BLaER1 (cell line): ENCODE data around the gene ABCD2.
"Not testable (repeated sequence)": the region's sequence is repeated elsewhere in the genome, so short reads cannot be mapped to it uniquely, and the experiment has no call there.

Experiments used
- H3K27ac ChIP-seq: shearing (Covaris generic); formaldehyde crosslinking; 2 replicates; pipeline ENCODE4 v1.8.1; 2022
- H3K27me3 ChIP-seq: shearing (Covaris generic); formaldehyde crosslinking; 2 replicates; pipeline ENCODE4 v1.8.1; 2022
- H3K36me3 ChIP-seq: shearing (Covaris generic); formaldehyde crosslinking; 2 replicates; pipeline ENCODE4 v1.8.1; 2022
- H3K4me1 ChIP-seq: shearing (Covaris generic); formaldehyde crosslinking; 2 replicates; pipeline ENCODE4 v1.8.1; 2022
- H3K4me2 ChIP-seq: shearing (Covaris generic); formaldehyde crosslinking; 2 replicates; pipeline ENCODE4 v1.8.1; 2022
- H3K4me3 ChIP-seq: shearing (Covaris generic); formaldehyde crosslinking; 2 replicates; pipeline ENCODE4 v1.8.1; 2022
- H3K9ac ChIP-seq: shearing (Covaris generic); formaldehyde crosslinking; 2 replicates; pipeline ENCODE4 v1.8.1; 2022
- H3K9me3 ChIP-seq: shearing (Covaris generic); formaldehyde crosslinking; 2 replicates; pipeline ENCODE4 v1.8.1; 2022
- H4K20me1 ChIP-seq: shearing (Covaris generic); formaldehyde crosslinking; 2 replicates; pipeline ENCODE4 v1.8.1; 2022
- Cebpa-rat ChIP-seq: shearing (Covaris generic); IDR thresholded peaks from 2 replicates; pipeline ENCODE4 v1.8.1; 2022

The ABCD2 gene

DNA sequence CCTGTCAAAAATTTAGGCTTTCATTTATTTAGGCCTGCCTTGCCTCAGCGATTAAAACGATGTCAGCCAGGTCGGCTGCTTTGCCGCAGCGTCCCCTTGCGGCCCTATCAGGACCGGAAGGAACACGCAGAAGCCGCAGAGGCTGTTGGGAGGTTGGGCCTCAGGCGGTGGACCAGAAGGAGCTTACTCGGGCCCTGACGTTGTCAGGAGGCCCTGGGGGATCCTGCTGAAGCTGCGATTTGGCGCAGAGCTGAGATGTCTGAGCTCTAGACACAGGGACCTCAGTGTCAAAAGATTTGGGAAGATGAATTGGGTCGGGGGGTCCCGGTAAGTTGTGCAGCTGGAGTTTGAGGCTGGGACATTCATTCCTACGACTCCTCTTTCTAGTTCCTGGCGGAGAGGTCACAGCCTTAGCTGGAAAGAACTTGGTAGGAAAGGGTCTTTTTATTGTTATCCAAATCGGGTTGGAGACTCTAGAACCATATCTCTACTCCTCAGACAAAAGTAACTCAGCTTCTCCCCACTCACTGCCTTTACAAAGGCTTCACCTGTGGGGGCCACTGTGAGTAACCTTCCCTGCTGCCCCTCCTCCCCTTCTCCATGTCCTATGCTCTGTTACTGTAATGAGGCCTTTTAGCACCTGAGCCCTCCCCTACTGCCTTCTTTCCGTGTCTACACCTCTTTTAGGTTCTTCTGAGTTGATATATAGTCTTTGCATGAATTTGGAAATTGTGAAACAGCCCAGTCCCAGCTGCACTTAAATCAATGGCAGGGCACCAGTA, 6.6 kb upstream of the ABCD2 start:
- H3K4me3 ChIP-seq = no peak overlapping the region
- H4K20me1 ChIP-seq = no peaks in the 10 kb centered on the region
- H3K36me3 ChIP-seq = no peaks in the 10 kb centered on the region
- H3K9me3 ChIP-seq = no peaks in the 10 kb centered on the region
- H3K27me3 ChIP-seq = no peaks in the 10 kb centered on the region
- H3K4me1 ChIP-seq = peaks cover 23% of the 10 kb centered on the region
- no peak overlapping the region for H3K9ac ChIP-seq
- TF ChIP-seq Cebpa-rat = no peak
- no peak overlapping the region for H3K27ac ChIP-seq
- H3K4me2 ChIP-seq = no peak overlapping the region

DNA sequence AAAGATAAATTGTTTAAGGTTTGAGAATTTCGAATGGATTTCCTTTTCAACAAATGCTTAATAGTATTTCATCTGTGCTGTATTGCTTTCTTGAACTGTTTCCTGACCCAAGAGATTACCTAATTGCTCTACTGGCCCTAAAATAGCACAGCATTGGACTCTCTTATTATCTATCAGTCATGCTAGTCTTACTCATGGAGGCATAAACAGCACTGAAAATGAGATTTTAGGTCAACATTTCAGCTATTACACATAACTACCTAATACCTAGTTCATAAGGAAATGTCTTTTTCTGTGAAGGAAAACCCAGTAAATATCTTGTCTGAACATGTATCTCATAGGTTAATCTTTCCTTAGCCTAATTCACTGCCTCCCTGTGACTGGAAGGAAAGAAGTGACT, 4.3 kb upstream of the ABCD2 start:
- no peak overlapping the region for H3K9ac ChIP-seq
- H4K20me1 ChIP-seq = no peaks in the 10 kb centered on the region
- no peak overlapping the region for H3K4me3 ChIP-seq
- TF ChIP-seq Cebpa-rat = no peak
- H3K4me1 ChIP-seq = peaks cover 29% of the 10 kb centered on the region
- no peaks in the 10 kb centered on the region for H3K27me3 ChIP-seq
- H3K9me3 ChIP-seq = no peaks in the 10 kb centered on the region
- H3K4me2 ChIP-seq = no peak overlapping the region
- H3K36me3 ChIP-seq = no peaks in the 10 kb centered on the region
- no peak overlapping the region for H3K27ac ChIP-seq

DNA sequence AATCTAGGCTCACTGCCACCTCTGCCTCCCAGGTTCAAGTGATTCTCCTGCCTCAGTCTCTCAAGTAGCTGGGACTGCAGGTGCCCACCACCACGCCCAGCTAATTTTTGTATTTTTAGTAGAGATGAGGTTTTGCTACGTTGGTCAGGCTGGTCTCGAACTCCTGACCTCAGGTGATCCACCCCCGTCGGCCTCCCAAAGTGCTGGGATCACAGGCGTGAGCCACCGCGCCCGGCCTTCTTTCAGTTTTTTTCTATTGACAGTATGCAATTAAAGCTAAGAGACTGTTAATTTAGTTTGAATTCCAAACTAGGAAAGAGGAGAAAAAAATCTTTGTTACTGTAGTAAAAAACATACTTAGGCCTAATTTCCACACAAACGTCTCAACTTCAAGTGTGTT, 3.6 kb upstream of the ABCD2 start:
- not testable (repeated sequence) for H3K4me2 ChIP-seq

DNA sequence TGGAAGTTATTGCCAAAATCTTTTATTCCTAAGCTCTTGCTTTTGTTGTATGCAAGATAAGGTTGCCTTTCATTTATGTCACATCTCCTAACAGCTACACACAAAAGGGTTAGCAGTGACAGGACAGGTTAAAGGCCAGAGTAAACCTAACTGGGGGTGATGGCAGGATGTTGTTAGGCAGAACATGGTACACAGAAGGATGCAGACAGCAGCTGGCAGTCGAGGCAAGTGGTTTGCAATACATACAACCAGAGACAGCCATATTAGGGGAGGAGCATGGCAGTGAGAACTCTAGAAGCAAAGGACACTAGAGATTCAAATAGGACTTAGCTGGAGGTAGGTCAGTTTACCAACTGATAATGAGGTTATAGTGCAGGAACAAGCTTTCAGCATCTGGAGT, 2.7 kb upstream of the ABCD2 start:
- Histone ChIP-seq H3K27me3 (no peaks in the 10 kb centered on the region), H3K4me3 (no peak overlapping the region), H3K27ac (no peak overlapping the region), H3K4me1 (peaks cover 34% of the 10 kb centered on the region), H3K4me2 (no peak overlapping the region), H3K36me3 (no peaks in the 10 kb centered on the region), H3K9me3 (no peaks in the 10 kb centered on the region), H3K9ac (no peak overlapping the region), H4K20me1 (no peaks in the 10 kb centered on the region)
- TF ChIP-seq Cebpa-rat = no peak

More for the DNA sequence above, 3.6 kb upstream of the ABCD2 start:
- H4K20me1 ChIP-seq, H3K27ac ChIP-seq, H3K27me3 ChIP-seq, H3K36me3 ChIP-seq, H3K4me3 ChIP-seq, H3K9ac ChIP-seq, H3K9me3 ChIP-seq: not testable (repeated sequence)
- peaks cover 29% of the 10 kb centered on the region for H3K4me1 ChIP-seq

DNA sequence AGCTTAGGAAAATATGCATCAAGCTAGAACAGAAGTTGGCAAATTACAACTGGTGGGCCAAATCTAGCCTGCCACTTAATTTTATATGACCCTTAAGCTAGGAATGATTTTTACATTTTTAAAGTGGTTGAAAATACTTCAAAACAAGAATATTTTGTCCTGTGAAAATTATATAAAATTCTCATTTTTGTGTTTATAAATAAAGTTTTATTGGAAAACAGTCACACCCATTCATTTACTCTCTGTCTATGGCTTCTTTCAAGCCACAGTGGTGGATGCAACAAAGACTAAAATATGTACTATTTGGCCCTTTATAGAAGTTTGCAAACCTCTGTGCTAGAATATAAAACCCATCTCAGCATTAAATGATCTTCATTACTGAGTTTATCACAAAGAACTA, 2.1 kb upstream of the ABCD2 start:
- Histone ChIP-seq H3K9ac (no peak overlapping the region), H3K4me2 (peak overlapping the region; percentile 90), H4K20me1 (no peaks in the 10 kb centered on the region), H3K4me3 (no peak overlapping the region), H3K4me1 (peaks cover 36% of the 10 kb centered on the region), H3K9me3 (no peaks in the 10 kb centered on the region), H3K36me3 (no peaks in the 10 kb centered on the region), H3K27ac (0 out of 2 replicates have a peak overlapping the region, but pooled peaks have one; percentile 81), H3K27me3 (no peaks in the 10 kb centered on the region)
- no peak for TF ChIP-seq Cebpa-rat

DNA sequence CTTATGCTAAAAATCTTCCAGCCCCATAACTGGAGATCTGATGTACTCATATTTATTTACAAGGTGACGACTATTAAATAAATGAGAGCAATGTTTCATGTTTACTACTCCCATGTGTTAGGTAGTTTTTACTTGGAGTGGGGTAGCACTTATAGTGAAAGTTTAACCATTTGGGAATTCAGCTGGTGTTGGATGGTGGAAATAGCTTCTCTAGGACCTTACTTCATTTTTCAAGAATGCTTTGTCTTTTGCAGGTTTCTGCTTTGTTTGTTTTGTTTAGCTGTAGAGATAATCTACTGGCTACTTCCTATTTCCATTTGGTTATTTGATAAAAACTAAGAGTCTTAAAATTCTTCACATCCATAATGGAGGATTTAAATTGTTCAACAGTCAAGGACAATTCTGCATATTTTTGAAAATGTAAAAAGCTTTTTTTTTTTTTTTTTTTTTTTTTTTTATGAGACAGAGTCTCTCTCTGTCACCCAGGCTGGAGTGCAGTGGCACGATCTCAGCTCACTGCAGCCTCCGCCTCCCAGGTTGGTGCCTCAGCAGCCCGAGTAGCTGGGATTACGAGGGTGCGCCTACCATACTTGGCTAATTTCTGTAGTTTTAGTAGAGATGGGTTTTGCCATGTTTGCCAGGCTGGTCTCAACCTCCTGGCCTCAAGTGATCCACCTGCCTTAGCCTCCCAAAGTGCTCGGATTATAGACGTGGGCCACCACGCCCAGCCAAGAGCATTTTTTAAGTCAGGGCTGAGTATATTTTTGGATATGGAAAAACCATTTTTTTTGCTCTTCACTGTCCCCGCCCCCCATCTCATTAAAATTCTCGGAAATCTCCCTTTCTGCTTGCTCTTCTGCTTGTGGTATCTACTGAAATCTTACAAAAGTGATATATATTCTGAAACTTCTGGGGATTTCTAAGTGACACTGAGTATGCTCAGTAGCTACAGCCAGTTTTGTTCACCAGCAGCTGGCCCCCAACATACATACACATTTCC, 1.4 kb upstream of the ABCD2 start:
- peak overlapping the region; percentile 90 for H3K4me2 ChIP-seq
- H3K36me3 ChIP-seq = no peaks in the 10 kb centered on the region
- no peak for TF ChIP-seq Cebpa-rat
- no peaks in the 10 kb centered on the region for H3K9me3 ChIP-seq
- H3K4me3 ChIP-seq = peak overlapping the region; percentile 71
- H3K9ac ChIP-seq = peak overlapping the region; percentile 76
- peaks cover 44% of the 10 kb centered on the region for H3K4me1 ChIP-seq
- no peaks in the 10 kb centered on the region for H4K20me1 ChIP-seq
- H3K27me3 ChIP-seq = no peaks in the 10 kb centered on the region
- H3K27ac ChIP-seq = peak overlapping the region; percentile 81

DNA sequence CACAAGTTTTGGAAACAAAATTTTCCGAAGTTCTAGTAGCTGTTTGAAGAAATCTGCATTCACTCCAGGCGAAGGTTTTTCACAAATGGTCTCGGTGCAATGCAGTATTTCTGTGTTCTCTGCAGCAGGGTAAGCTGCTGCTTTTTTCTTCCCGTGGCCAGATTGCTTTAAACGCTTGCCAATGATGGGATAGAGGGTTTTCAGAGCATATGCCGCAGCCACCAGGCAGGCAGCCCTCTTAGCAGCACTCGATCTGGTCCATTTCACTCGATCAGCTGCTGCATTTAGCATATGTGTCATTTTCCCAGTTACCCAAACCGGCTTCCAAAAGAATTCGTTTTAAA, 315 bp downstream of the ABCD2 start:
- H3K36me3 ChIP-seq = no peaks in the 10 kb centered on the region
- peak overlapping the region; percentile 71 for H3K4me3 ChIP-seq
- H3K4me2 ChIP-seq = peak overlapping the region; percentile 90
- H3K27me3 ChIP-seq = no peaks in the 10 kb centered on the region
- peak overlapping the region; percentile 81 for H3K27ac ChIP-seq
- no peak for TF ChIP-seq Cebpa-rat
- H3K4me1 ChIP-seq = peaks cover 45% of the 10 kb centered on the region
- H3K9ac ChIP-seq = peak overlapping the region; percentile 76
- no peaks in the 10 kb centered on the region for H3K9me3 ChIP-seq
- H4K20me1 ChIP-seq = no peaks in the 10 kb centered on the region

DNA sequence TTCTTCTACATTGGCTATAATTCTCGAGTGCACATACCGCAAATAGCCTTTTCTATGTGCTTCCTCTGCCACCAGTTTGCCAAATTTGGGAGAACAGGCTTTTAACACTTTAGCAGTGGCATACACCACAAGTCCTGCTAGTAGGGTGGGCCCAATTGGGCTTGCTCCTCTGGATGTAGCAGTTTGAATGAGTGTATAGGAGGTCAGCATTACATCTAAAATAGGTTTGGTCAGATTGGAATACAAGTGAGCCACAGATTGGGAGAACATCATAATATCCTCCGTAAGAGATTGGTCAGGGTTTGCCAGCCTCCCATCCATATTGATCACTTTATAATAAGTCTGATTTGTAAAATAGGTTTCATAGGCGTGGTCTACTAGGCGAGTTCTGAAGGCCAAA, 902 bp downstream of the ABCD2 start:
- peak overlapping the region; percentile 81; the same call in 1 of the 2 replicates for H3K27ac ChIP-seq
- H3K9me3 ChIP-seq = no peaks in the 10 kb centered on the region
- peaks cover 45% of the 10 kb centered on the region for H3K4me1 ChIP-seq
- peak overlapping the region; percentile 71 for H3K4me3 ChIP-seq
- H3K9ac ChIP-seq = peak overlapping the region; percentile 76; the same call in 1 of the 2 replicates
- no peaks in the 10 kb centered on the region for H4K20me1 ChIP-seq
- H3K27me3 ChIP-seq = no peaks in the 10 kb centered on the region
- TF ChIP-seq Cebpa-rat = no peak
- no peaks in the 10 kb centered on the region for H3K36me3 ChIP-seq
- H3K4me2 ChIP-seq = peak overlapping the region; percentile 90

DNA sequence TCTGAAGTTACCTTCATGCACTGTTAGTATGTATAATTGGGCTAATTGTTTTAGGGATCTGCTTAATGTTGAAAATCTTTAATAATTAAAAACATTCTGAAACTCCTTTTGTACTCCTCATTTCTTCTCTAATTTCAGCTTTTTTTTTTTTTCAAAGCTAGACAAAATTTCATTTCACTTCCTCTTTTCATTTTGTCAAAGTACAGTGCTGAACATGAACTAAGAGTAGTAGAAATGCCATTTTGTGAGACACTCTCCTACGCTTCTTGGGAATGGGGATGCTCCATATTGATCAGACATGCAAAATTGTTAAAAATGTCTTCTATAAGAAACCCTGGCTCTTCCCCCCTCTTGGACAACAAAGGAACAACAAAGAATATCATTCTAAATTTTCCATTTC, 1.7 kb downstream of the ABCD2 start:
- Histone ChIP-seq H3K36me3 (no peaks in the 10 kb centered on the region), H3K27ac (no peak overlapping the region), H3K9me3 (no peaks in the 10 kb centered on the region), H3K9ac (no peak overlapping the region), H3K4me3 (peak overlapping the region; percentile 3; the same call in 1 of the 2 replicates), H3K27me3 (no peaks in the 10 kb centered on the region), H4K20me1 (no peaks in the 10 kb centered on the region), H3K4me2 (peak overlapping the region; percentile 90), H3K4me1 (peaks cover 45% of the 10 kb centered on the region)
- no peak for TF ChIP-seq Cebpa-rat

DNA sequence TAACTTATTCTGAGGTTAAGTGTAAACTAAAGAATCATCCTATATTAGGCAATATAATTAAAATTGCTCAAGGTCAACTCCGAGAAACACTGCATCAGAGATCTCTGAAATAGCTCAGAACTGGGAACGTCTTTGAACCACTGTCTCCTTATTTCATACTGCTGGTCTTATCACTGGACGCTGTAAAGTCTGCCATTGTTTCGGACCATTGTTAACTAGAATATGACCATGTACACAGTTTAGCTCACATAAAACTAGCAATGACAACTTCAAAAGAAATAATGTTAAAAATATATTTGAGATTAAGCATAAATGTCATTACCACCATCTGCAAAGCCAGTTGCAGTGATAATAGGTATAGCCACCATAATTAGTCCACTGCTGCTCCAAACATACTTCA, 2.9 kb downstream of the ABCD2 start:
- Histone ChIP-seq H3K4me1 (peaks cover 45% of the 10 kb centered on the region), H3K4me3 (no peak overlapping the region), H3K27ac (no peak overlapping the region), H3K36me3 (no peaks in the 10 kb centered on the region), H4K20me1 (no peaks in the 10 kb centered on the region), H3K9me3 (no peaks in the 10 kb centered on the region), H3K4me2 (peak overlapping the region; percentile 29), H3K27me3 (no peaks in the 10 kb centered on the region), H3K9ac (no peak overlapping the region)
- no peak for TF ChIP-seq Cebpa-rat
